HepG2 (cell line): ENCODE results near the gene MSMP. TPM values are rescaled to one million over a fixed set of nuclear protein-coding genes. Genes with fewer than 3 reads are reported as not detected.

Experiments used
- ARID2 ChIP-seq: sonication (generic); formaldehyde crosslinking; IDR thresholded peaks from 2 replicates; pipeline ENCODE4 v1.8.1; 2022; ENCODE audit warnings: mild to moderate bottlenecking, missing genetic modification reagents, borderline replicate concordance
- CCAR2 ChIP-seq: fragments of 200-400 bp; formaldehyde crosslinking; optimal IDR thresholded peaks from 2 replicates; pipeline ENCODE3; 2018; ENCODE audit warnings: low read depth, mild to moderate bottlenecking, low read length, moderate library complexity
- EED ChIP-seq: sonication (generic); formaldehyde crosslinking; IDR thresholded peaks from 2 replicates; pipeline ENCODE4 v1.5.0; 2020; ENCODE audit warnings: mild to moderate bottlenecking, missing genetic modification reagents
- FOXC1 ChIP-seq: sonication (generic); formaldehyde crosslinking; IDR thresholded peaks from 2 replicates; pipeline ENCODE4 v1.8.0; 2022; ENCODE audit warnings: mild to moderate bottlenecking, missing genetic modification reagents, borderline replicate concordance
- IRF9 ChIP-seq: sonication (generic); formaldehyde crosslinking; IDR thresholded peaks from 2 replicates; pipeline ENCODE4 v1.8.0; 2022; ENCODE audit warnings: missing genetic modification reagents, mild to moderate bottlenecking, borderline replicate concordance
- KDM2A ChIP-seq: sonication (generic); formaldehyde crosslinking; IDR thresholded peaks from 2 replicates; pipeline ENCODE4 v1.4.0; 2020; ENCODE audit warnings: low read depth, missing genetic modification reagents, borderline replicate concordance
- NKX3-1 ChIP-seq: sonication (generic); formaldehyde crosslinking; IDR thresholded peaks from 2 replicates; pipeline ENCODE4 v1.5.0; 2020; ENCODE audit warnings: missing genetic modification reagents
- PHF5A ChIP-seq: IDR thresholded peaks from one replicate; pipeline ENCODE4 v1.6.1; 2018; ENCODE audit warnings: low read depth, missing genetic modification reagents; ENCODE audit not compliant: unreplicated experiment
- REXO4 ChIP-seq: sonication (generic); formaldehyde crosslinking; IDR thresholded peaks from 2 replicates; pipeline ENCODE4 v1.8.0; 2022; ENCODE audit warnings: missing genetic modification reagents, mild to moderate bottlenecking, borderline replicate concordance
- TAF15 ChIP-seq: fragments of 200-400 bp; formaldehyde crosslinking; IDR thresholded peaks from one replicate; pipeline ENCODE4 v1.6.1; 2018; ENCODE audit warnings: mild to moderate bottlenecking, low read depth, low read length; ENCODE audit not compliant: poor library complexity, severe bottlenecking
- TBX2 ChIP-seq: sonication (generic); formaldehyde crosslinking; IDR thresholded peaks from 2 replicates; pipeline ENCODE4 v1.5.0; 2020; ENCODE audit warnings: missing genetic modification reagents, mild to moderate bottlenecking, borderline replicate concordance
- ZFP41 ChIP-seq: sonication (generic); formaldehyde crosslinking; IDR thresholded peaks from 2 replicates; pipeline ENCODE4 v1.4.0; 2020; ENCODE audit warnings: mild to moderate bottlenecking, missing genetic modification reagents, borderline replicate concordance
- ZNF282 ChIP-seq: fragments of 450-650 bp; IDR thresholded peaks from 2 replicates; pipeline ENCODE4 v1.6.1; 2018; ENCODE audit not compliant: partially characterized antibody
- ZNF451 ChIP-seq: sonication (generic); formaldehyde crosslinking; IDR thresholded peaks from 2 replicates; pipeline ENCODE4 v1.5.0; 2020; ENCODE audit warnings: mild to moderate bottlenecking, missing genetic modification reagents
- ZNF703 ChIP-seq: sonication (generic); formaldehyde crosslinking; IDR thresholded peaks from 2 replicates; pipeline ENCODE4 v1.5.1; 2020; ENCODE audit warnings: missing genetic modification reagents, mild to moderate bottlenecking, moderate library complexity, borderline replicate concordance
- ZNF737 ChIP-seq: sonication (generic); formaldehyde crosslinking; IDR thresholded peaks from 2 replicates; pipeline ENCODE4 v1.5.0; 2020; ENCODE audit warnings: missing genetic modification reagents, mild to moderate bottlenecking, borderline replicate concordance
- ZNF850 ChIP-seq: sonication (generic); formaldehyde crosslinking; conservative IDR thresholded peaks from 2 replicates; pipeline ENCODE4 v1.9.0; 2021; ENCODE audit warnings: mild to moderate bottlenecking, missing genetic modification reagents
- polyA plus RNA-seq, 8 experiments: library from polyadenylated mRNA; depleted of rRNA in 3 of 8; stranded (reverse) in 7 of 8; unstranded in 1 of 8; fragments of >200 nt; fragmentation: Illumina TruSeq in 4 of 8; extraction: Trizol in 4 of 8; gene quantifications; 2 replicates each; pipeline versions ENCODE4 v1.2.1 to v1.2.3, GENCODE V29; 2011 to 2016; ENCODE audit warnings: low read depth in 4 of 8, missing spikeins in 1 of 8, mixed read lengths in 1 of 8; ENCODE audit not compliant: insufficient read depth in 1 of 8
- total RNA-seq, 5 experiments: library from RNA; depleted of rRNA; stranded (reverse); fragments of >200 nt; fragmentation: Illumina TruSeq; extraction: Trizol; gene quantifications; 2 replicates each; pipeline ENCODE4 v1.2.3, GENCODE V29; 2016; ENCODE audit warnings: low read depth in 1 of 5
- TF ChIP-seq, protein P1 (sequence below): sonication (generic); formaldehyde crosslinking; IDR thresholded peaks from 2 replicates; pipeline ENCODE4 v1.4.0; 2020; ENCODE audit warnings: missing genetic modification reagents, borderline replicate concordance
- TF ChIP-seq, protein P2 (sequence below): sonication (generic); formaldehyde crosslinking; IDR thresholded peaks from 2 replicates; pipeline ENCODE4 v1.5.1; 2020; ENCODE audit warnings: mild to moderate bottlenecking, missing genetic modification reagents, moderate library complexity

The MSMP gene
- total and polyA plus RNA-seq, 2 of the 13 experiments (the other 11 are each of a cell fraction or from before 2014, with no cell fraction given), result 0.24 to 0.46 TPM

DNA sequence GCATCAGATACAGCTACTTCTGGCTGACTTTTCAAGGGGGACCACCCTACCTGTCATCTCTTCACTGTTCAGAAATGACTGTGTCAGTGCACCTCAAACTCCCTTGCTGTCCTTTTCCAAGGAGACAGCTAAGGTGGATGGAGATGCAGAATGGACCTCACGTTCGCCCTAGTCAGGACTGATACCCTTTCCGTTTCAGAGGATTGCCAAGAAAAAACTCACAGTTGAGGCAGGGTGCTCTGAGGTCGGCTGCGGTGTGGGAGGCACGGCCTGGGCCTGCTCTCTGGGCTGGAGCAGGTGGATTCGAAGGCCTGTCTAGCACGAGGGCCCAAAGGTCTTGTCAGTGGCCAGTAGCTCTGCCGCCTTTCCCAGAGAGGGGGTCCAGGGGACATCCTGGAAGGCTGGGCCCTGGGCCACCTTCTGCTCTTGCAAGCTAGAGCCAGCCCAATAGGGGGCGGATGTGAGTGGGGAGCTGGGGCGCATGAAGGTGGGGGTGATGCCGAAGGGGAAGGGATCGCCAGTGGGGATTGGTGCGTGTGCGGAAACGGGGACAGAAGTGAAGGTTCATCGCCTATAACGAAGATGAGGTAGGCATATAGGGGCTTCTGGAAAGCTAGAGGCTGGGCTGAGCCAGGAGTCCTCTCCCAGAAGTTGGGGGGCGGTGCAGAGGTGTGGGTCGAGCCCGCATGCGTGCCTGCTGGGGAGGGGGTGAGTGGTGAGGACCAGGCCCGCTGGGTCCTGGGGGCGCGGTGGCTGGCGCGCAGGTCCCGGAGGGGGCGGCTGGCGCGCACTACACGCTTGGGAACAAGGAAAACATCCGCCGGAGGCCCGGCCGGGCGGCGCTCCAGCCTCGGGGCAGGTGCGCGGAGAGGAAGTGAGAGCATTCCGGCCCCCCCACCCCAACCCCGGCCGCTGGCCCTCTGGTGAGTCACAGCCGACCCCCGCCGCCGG is 2.5 kb upstream of the MSMP start (continued):
- TF ChIP-seq ZNF282, result no peak
- no peak for TF ChIP-seq CCAR2
- no peak for TF ChIP-seq ZNF737
- no peak for TF ChIP-seq REXO4
- TF ChIP-seq TAF15, result peak; percentile 63
- TF ChIP-seq EED (CRISPR knock-in tag), result no peak
- TF ChIP-seq IRF9 (CRISPR knock-in tag), result no peak
- peak; percentile 63 for TF ChIP-seq TBX2 (CRISPR knock-in tag)
- peak; percentile 98 for TF ChIP-seq KDM2A (CRISPR knock-in tag)
- TF ChIP-seq, protein P1, sequence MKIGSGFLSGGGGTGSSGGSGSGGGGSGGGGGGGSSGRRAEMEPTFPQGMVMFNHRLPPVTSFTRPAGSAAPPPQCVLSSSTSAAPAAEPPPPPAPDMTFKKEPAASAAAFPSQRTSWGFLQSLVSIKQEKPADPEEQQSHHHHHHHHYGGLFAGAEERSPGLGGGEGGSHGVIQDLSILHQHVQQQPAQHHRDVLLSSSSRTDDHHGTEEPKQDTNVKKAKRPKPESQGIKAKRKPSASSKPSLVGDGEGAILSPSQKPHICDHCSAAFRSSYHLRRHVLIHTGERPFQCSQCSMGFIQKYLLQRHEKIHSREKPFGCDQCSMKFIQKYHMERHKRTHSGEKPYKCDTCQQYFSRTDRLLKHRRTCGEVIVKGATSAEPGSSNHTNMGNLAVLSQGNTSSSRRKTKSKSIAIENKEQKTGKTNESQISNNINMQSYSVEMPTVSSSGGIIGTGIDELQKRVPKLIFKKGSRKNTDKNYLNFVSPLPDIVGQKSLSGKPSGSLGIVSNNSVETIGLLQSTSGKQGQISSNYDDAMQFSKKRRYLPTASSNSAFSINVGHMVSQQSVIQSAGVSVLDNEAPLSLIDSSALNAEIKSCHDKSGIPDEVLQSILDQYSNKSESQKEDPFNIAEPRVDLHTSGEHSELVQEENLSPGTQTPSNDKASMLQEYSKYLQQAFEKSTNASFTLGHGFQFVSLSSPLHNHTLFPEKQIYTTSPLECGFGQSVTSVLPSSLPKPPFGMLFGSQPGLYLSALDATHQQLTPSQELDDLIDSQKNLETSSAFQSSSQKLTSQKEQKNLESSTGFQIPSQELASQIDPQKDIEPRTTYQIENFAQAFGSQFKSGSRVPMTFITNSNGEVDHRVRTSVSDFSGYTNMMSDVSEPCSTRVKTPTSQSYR (CRISPR knock-in tag), result peak; percentile 29; the same call in 1 of the 2 replicates
- 0 out of 2 replicates have a peak, but pooled peaks have one; percentile 37 for TF ChIP-seq ARID2
- TF ChIP-seq ZNF850 (CRISPR knock-in tag), result no peak
- no peak for TF ChIP-seq ZFP41
- no peak for TF ChIP-seq FOXC1 (CRISPR knock-in tag)
- peak; percentile 46; the same call in 1 of the 2 replicates for TF ChIP-seq ZNF451 (CRISPR knock-in tag)
- TF ChIP-seq PHF5A (CRISPR knock-in tag), result no peak
- peak; percentile 83; the same call in 1 of the 2 replicates for TF ChIP-seq NKX3-1
- no peak for TF ChIP-seq ZNF703 (CRISPR knock-in tag)
- TF ChIP-seq, protein P2, sequence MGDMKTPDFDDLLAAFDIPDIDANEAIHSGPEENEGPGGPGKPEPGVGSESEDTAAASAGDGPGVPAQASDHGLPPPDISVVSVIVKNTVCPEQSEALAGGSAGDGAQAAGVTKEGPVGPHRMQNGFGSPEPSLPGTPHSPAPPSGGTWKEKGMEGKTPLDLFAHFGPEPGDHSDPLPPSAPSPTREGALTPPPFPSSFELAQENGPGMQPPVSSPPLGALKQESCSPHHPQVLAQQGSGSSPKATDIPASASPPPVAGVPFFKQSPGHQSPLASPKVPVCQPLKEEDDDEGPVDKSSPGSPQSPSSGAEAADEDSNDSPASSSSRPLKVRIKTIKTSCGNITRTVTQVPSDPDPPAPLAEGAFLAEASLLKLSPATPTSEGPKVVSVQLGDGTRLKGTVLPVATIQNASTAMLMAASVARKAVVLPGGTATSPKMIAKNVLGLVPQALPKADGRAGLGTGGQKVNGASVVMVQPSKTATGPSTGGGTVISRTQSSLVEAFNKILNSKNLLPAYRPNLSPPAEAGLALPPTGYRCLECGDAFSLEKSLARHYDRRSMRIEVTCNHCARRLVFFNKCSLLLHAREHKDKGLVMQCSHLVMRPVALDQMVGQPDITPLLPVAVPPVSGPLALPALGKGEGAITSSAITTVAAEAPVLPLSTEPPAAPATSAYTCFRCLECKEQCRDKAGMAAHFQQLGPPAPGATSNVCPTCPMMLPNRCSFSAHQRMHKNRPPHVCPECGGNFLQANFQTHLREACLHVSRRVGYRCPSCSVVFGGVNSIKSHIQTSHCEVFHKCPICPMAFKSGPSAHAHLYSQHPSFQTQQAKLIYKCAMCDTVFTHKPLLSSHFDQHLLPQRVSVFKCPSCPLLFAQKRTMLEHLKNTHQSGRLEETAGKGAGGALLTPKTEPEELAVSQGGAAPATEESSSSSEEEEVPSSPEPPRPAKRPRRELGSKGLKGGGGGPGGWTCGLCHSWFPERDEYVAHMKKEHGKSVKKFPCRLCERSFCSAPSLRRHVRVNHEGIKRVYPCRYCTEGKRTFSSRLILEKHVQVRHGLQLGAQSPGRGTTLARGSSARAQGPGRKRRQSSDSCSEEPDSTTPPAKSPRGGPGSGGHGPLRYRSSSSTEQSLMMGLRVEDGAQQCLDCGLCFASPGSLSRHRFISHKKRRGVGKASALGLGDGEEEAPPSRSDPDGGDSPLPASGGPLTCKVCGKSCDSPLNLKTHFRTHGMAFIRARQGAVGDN (CRISPR knock-in tag), result peak; percentile 94
